NOMO-1 treated with DMSO at 0.1 percent for 48 hours (cell line): Measurements from ENCODE around the gene NTRK2.
"Not testable (repeated sequence)": the region's sequence is repeated elsewhere in the genome, so short reads cannot be mapped to it uniquely, and the experiment has no call there.

Experiments used
- DNase-seq: peaks from one replicate; lab custom pipeline; 2025; ENCODE audit not compliant: unreplicated experiment; lab: John Stamatoyannopoulos, UW

Gene NTRK2

DNA sequence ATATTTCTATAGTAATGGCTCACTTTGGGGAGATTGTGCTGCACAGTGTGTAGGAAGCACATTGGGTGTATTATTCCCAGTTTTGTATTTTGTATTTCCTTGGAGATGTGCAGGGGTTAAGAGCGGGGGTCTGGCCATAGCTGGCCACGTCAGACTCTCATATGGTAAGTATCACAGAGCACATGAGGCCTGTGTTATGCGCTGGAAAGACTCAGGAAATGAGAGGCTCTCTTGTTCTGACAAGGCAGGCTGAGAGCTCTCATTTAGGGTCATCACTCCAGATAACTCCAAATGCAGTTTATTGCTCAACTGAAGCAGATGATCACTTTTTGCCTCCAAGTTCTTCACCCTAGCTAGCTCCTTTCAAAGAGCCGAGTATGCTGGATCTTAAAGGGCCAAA is 205.7 kb downstream of the NTRK2 start:
- DNase-seq: no peak

DNA sequence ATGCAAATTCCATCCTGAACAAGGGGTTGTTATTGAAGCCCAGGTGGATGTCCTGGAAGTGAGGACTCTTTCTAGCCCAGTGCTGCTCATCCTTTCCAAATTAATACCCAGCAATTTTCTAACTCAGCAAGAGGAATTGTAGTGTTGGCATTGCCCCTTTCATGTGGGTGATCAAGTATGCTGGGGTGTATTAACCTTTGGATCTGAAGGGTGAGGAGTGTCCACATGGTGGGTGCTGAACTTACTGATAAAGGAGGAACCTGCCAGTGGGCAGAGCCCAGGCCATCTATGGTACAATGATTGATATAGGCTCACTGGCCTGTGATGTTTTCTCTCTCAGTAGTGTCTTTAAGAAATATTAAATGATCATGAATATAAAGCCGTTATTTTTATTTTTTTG is 210.1 kb downstream of the NTRK2 start:
- DNase-seq: no peak

DNA sequence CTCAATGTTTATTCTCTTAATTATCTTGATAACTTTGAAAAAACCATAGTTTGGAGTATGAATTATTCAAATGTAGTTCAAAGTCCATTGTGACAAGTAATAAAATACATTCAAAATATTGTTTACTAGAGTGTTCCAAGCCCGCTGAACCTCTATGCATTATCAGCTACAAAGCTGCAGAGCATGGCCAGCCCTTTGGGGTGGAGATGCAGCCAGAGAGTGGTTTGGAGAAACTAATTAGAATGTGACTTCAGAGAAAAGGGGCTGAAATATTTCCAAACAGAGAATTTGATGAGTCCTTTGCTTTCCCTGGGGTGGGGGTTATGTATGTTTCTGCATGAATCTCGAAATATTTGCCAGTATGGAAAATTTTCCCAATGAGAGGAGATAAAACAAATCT is 211.3 kb downstream of the NTRK2 start:
- DNase-seq: no peak

DNA sequence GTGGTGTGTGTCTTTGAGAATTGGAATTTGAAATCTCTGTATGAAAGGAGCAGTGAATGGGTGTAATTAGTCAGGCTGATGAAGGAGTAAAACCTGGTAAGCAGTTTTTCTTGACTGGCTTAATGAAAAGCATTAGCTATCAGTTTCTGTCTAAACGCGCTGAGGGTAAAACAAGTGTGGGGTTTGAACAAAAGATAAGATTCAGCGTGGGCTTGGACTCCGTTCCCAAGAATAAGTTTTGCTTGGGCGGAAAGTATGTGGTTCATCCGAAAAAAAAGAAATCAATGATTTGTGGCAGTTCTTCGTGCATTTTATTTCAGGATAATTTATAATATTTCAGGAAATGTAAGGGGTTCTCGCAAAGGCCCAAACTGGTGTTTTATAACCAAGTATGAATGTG is 217.3 kb downstream of the NTRK2 start:
- no peak for DNase-seq

DNA sequence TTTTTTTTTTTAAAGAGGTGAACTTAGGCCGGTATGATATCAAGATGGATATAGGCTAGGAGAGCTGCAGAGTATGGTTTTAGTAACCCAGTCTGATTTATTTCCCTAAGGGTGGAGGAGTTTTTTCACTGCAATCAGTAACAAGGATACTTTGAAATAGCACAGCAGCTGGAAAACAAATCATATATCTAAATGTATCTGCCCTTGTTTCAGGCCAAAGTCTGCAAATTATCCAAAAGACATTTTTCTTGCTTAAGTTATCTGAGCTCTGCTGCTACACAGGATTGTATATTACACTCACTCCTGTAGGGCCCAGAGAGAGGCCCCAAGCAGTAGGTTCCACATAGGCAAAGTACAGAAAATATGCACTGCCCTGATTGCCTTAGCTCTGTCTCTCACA is 222.4 kb downstream of the NTRK2 start:
- no peak for DNase-seq

DNA sequence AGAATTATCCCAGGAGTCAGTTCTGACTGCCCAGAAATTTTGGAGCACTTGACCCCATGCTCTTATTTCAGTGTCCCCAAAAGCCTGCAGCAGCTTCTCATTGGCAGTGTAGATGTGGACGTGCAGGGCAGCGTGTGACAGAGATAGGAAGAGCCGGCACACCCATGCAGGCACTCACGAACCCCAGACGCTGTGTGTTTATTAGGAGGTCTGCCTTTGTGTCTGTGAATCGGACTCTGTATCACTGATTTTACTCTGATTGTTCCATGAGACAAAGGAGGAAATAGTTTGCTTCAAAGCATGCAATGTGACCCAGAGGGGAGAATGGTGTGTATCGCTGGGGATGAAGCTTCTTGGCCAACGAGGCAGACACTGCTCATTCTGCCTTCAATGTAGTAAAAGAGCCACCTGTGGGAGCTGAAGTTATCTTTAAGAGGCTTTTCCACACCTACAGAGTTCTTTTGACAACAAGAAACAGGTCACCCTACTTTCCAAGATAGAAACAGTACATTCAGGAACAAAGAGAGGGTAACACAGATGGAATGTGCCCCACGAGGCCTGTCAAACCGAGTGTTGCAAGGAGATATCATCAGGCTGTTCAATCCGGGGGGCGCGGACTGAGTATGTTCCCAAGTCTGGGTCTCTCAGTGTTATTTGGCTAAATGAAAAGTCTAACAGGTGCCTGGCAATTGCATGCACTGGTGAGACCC is 224.0 kb downstream of the NTRK2 start:
- no peak for DNase-seq

DNA sequence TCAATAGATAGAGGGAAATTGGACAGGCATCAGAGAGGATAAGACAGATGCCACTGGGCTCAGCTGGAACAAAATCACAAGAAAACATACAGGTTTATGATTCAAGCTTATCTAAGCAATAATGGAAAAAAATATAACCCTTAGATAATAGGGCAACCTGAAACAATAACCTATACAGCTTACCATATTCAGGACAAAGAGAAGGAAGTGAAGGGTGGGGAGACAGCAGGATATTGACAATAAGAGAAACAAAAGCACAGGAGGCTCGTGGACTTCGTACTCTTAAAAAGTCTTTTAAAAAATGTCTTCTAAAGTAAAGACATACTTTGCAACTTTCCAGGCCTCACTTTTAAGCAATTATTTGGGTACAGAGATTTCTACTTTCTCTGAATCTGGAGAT is 225.3 kb downstream of the NTRK2 start:
- DNase-seq: no peak

DNA sequence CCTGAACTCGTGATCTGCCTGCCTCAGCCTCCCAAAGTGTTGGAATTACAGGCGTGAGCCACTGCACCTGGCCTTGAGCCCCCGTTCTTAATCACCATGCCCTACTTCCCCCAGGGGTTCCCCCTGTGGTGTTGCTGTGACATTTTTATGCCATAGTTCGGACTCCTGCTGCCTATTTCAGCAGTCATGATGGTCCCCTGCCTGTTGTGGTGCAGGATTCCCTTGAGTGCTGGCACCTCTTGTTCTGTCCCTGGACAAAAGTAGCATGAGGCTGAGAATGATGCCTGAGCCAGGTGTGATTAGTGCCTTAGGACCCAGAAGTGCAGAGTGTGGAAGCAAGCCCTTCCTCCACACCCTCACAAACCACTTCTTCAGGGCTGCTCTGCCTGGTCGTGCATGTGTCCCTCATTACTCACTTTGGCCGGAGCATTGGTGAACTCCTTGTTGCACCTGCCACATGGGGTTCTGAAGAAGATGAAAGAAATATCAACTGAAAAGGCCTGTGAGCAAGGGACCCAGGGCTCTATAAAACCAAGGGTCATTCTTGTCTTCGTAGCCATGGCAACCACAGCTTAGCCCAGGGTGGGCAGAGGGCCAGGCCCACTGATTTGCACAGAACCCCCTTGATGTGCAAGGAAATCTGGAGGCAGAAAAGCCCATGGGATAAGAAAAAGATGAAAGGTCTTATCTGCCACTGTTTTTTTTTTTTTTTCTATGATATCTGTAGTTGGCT is 228.0 kb downstream of the NTRK2 start:
- no peak for DNase-seq

DNA sequence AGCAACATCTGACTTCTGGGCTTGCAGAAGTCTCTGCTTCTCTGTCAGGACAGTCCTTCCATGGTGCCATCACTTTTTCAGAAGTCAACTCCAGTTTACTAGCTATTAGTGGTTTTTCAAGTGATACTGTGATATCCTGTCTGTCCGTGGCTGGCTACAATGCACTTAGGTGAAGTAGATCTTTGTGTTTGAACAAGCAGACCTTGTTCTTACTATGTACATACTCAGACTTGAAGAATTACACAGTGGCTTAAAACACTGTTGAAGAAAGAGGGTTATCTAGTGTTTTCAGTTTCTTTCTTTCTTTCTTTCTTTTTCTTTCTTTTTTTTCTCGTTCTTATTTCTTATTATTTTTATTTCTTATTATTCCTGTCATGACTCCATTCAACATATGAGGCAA is 228.7 kb downstream of the NTRK2 start:
- no peak for DNase-seq

DNA sequence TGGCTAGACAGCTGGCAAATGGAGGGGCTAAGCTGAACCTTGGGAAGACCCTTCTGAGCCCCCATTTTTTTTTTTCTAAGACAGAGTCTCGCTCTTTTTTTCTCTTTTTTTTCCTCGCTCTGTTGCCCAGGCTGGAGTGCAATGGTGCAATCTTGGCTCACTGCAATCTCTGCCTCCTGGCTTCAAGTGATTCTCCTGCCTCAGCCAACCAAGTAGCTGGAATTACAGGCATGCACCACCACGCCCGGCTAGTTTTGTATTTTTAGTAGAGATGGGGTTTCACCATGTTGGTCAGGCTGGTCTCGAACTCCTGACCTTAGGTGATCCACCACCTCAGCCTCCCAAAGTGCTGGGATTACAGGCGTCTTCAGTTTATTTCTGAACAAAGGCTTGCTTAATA is 229.1 kb downstream of the NTRK2 start:
- DNase-seq: not testable (repeated sequence)

DNA sequence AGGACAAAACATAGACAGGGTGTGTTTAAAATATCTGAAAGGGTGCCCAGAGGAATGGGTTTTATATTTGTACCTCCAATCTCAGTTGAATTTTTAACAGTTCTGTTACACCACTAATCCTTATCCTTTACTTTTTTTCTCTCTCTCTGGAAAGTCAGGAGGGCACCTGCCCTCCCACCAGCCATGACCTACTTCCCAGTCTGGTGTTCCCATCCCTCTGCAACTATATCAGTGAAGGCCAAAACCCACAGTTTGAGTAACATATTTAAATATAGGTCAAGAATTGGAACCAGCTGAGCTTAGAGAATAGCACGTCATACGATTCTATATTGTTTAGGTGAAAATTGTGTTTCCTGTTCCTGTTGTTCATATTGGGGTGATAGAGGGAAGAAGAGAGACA is 229.8 kb downstream of the NTRK2 start:
- no peak for DNase-seq

DNA sequence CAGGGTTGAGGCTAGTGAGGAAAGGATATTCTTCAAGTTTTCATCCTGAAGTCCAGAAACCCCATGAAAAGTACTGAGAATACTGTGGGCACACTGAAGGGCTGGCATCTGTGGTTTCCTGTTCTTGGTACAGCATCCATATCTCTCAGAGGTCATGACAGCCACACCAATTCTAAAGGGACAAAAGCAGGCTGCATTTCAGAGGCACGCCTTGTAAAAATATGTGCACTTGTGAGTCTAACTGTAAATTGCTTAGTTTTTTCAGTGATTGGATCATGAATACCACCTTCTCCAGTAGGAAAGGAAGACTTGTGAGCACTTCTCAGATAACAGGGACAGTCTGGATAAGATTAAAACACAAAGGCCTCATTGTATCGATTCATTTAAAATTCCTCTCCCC is 230.9 kb downstream of the NTRK2 start:
- DNase-seq: no peak

DNA sequence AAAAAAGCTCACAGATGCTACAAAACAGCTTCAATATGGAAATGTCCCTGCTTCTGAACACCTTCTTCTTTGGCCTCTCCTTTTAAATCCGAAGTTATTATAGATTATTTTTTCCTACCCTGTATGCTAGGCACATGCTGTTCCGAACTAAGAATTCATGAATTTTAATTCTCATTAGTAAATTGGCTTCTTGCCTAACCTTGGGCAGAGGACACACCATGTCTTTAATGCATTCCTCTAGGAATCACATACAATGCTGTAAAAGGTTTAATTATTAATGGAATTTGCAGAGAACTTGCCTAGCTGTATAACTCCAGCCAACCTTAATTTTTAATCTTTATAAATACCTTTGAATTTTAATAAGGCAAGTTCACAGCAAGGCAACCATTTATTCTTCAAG is 234.4 kb downstream of the NTRK2 start:
- DNase-seq: no peak

DNA sequence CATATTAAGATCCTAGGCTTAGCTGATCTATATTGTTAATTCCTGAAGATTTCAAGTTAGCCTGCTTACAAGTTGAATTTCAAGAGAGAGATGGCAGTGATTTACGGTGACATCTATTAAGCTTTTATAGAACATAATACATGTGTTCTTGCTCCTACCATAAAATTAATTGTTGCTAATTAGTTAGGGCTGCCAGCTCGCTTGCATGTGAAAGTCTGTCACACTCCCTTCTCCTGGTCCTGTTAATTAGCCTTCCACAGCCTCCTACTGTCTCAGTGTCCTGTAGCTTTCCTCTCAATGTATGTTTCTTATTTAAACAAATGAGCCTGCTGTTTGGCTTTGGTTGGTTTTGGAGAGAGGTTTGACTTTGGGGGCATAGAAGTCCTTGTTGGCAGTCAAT is 247.2 kb downstream of the NTRK2 start:
- DNase-seq: no peak

DNA sequence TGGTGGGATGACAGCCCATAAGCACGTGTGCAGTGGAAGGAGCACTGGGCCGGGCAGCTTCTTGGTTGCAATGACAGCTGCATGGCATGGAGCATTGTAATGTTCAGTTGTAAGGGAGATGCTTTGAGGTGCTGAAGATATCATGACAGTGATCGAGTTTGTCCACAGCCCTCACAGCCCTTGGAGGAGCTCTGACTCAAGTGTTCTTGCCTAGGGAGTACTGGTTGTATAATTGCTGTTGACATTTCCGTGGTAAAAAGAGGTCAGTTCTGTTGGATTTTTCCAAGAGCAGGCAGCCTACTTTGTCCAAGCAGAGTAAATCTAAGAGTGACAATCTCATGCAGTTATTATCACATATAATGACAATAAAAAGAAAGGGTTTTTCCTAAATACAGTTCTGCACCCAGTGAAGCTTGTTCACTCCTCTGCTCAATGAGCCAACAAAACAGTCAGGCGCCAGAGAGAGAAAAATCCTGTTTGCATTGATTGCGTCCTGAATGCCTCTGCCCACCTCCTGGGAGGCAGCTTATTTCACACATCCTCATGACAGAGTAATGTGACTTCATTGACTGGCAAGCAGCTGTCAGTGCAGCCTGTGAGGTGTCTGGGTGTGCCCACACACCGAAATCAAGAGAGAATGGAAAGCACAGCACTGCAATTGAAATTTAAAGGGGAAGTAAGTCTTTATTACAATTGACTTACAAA is 248.0 kb downstream of the NTRK2 start:
- DNase-seq: no peak

DNA sequence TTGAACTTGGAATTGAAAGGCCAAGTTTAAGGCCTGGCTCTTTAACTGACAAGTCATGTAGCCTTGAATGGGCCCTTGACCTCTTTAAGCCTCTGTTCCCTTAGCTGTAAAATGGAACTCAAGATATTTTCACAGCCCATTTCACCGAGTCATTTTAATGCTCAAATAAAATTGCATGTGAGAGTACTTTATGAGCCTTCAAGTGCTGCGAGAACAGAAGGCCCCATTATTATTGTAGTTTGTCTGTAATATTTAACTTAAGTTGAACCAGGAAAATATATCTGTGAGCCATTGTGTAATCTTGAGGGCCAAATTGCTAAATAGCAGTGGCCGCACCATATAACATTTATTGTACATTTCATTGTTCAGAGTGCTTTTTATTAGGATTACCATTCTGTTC is 249.9 kb downstream of the NTRK2 start:
- DNase-seq: no peak

DNA sequence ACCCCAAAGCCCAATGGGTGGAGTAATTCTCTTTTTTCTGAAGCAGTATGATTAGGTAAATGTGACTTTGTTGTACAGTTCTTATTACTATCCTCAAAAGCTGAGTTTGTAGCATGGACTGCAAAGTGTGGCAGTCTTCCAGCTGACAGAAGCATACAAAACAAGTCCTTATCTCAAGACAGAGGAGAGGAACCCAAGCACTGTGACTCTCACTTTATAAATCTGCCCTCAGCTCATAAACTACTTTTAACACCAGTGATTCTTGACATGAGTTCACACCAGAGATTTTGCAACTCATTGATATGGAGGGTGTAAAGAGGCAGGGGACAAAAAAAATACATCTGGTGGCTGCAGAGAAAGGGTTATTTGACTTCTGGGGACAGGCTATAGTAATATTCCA is 251.6 kb downstream of the NTRK2 start:
- no peak for DNase-seq

DNA sequence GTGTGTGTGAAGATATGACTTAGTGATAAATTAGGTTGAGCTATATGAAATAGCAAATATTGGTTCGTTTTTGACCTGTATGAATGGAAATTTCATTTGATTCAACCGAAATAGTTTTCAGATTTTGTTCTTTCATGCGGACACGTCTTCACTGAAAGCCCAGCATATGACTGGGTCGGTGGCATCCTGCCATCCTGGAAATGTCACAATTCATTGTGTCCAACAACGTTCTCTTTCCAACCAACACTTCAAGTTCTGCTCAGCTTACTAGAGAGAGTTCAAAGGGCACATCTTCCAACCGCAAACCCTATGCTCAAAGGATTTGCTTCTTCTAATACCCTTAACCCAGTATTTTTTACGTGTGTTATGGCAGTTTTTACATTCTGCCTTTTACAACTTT is 252.5 kb downstream of the NTRK2 start:
- DNase-seq: no peak

DNA sequence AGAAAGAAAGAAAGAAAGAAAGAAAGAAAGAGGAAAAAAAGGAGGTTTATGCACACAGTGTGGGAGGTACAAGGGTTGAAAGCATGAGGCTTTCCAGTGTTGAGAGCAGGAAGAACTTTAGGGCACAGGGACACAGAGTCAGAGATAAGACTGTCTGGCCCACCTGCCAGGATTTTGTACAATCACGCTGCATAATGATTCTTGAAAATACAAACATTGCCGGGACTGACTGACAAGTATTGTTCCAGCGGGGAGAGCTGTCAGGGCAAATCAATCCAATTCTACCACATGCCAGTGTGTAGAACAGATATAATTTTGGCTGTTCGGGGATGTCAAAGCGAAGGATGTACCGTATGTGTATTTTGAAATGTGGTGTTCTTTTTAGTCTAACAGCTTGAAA is 254.7 kb downstream of the NTRK2 start:
- no peak for DNase-seq

DNA sequence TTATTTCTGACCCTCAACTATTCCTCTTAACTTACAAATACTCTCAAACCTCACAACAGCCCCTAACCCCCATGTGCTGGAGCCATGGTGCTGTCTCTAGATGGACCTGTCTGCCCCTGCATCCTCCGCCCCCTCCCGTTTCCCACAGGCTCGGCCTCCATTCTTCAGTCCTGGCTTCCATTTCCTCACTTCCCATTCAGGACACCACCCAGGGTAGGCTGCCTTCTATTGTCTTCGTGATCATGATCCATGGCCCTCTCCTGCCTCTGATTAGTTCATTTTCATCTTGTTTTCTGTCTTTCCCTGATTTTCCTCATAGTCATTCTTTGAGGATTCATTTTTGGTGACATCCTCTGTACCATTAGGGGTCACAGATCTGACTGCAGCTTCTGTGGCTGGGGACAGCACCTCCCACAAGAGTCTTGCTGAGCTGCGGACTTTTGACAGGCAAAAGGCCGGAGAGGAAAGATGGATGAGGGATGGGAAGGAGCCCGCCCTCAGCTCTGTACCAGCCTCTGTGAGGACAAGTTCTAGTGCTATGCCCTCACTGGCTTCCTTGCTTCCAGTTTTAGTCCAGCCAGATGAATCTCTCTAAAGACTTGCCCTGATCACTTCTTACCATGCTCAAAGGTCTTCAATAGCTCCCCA is 255.8 kb downstream of the NTRK2 start:
- DNase-seq: no peak

DNA sequence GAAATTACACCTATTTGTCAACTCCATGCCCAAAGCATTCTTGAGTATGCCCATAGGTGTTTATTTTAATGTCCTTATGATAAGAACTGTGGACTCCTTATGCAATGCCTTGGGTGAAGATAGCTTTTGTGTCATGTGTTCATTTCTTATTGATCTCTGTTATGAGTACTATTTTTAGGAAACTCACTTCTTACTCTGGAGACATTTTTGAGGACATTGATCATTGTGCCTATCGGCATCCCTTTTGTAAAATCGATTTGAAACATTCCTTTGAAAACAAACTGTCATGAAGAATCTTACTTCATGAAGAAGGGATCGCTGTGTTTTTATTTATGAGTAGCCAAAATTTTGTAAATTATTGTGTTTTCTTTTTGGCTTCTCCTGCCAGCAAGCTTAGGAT is 257.3 kb downstream of the NTRK2 start:
- no peak for DNase-seq

DNA sequence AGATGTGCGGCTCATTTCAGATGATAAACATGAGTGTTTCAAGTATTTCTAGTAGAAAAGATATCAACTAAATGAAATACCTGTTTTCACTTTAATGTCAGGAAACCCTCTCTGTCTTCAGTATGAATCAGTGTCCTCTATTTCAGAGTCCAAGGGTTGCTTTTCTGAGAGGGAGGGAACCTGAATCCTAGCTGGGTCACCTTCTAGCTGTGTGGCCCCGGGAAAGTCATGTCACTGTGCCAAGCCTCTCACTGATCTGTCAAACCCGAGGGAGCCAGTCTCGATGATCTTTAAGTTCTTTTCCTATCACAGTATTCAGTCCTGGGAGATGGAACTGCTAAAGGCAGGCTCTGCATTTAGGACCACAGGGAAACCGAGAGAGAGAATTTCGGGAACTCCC is 258.9 kb downstream of the NTRK2 start:
- no peak for DNase-seq
